H1 (cell line): Measurements from ENCODE around the gene EXOSC7. TPM values are rescaled to one million over a fixed set of nuclear protein-coding genes. Genes with fewer than 3 reads are reported as not detected.

ENCODE experiments used
- CTCF ChIA-PET: fragments of 300-600 bp; sonication (Branson Sonifier 250); formaldehyde crosslinking; loops from one replicate; lab custom pipeline; 2021; ENCODE audit not compliant: partially characterized antibody; lab: Charles Lee
- POLR2A ChIA-PET: fragments of 300-600 bp; sonication (Branson Sonifier 250); formaldehyde crosslinking; loops from one replicate; lab custom pipeline; 2021; ENCODE audit warnings: inconsistent platforms; ENCODE audit not compliant: partially characterized antibody; lab: Charles Lee
- DNase-seq, 2 experiments: peaks; one replicate each; pipeline versions ENCODE4 v3.0.0 to v3.0.0-alpha.2; 2010 to 2022; ENCODE audit warnings: low spot score in 2 of 2, low read depth in 1 of 2, mixed read lengths in 1 of 2
- FAIRE-seq: peaks from 2 replicates; lab custom pipeline; 2011; peaks lifted over from hg19 to GRCh38; lab: Jason Lieb, UNC
- H2AFZ ChIP-seq: 2 replicates; pipeline ENCODE4 v1.8.1; 2012; ENCODE audit warnings: low read length, inconsistent platforms
- H2AK5ac ChIP-seq: 2 replicates; pipeline ENCODE4 v1.6.1; 2013; ENCODE audit warnings: low read depth, low read length
- H2BK120ac ChIP-seq: replicated peaks from 2 replicates; pipeline ENCODE3; 2013; ENCODE audit warnings: low read depth, low read length, inconsistent platforms
- H2BK12ac ChIP-seq: 2 replicates; pipeline ENCODE4 v1.6.1; 2013; ENCODE audit warnings: low read depth, low read length
- H2BK15ac ChIP-seq: 2 replicates; pipeline ENCODE4 v1.6.1; 2013; ENCODE audit warnings: low read length
- H2BK20ac ChIP-seq: 2 replicates; pipeline ENCODE4 v1.6.1; 2013; ENCODE audit warnings: low read length
- H2BK5ac ChIP-seq: 2 replicates; pipeline ENCODE4 v1.6.1; 2013; ENCODE audit warnings: low read depth, low read length
- H3K14ac ChIP-seq: 2 replicates; pipeline ENCODE4 v1.6.1; 2013; ENCODE audit warnings: inconsistent platforms; ENCODE audit not compliant: insufficient read length
- H3K18ac ChIP-seq: 2 replicates; pipeline ENCODE4 v1.6.1; 2013; ENCODE audit warnings: low read length; ENCODE audit errors: extremely low read depth
- H3K23ac ChIP-seq: 2 replicates; pipeline ENCODE4 v1.6.1; 2013; ENCODE audit warnings: inconsistent platforms; ENCODE audit not compliant: insufficient read length
- H3K23me2 ChIP-seq: 2 replicates; pipeline ENCODE4 v1.6.1; 2013; ENCODE audit warnings: low read depth, low read length
- H3K27ac ChIP-seq: 2 replicates; pipeline ENCODE4 v1.6.1; 2011; ENCODE audit warnings: low read depth, low read length, inconsistent platforms
- H3K27me3 ChIP-seq, 4 experiments: replicated peaks in 1 of 4; 1 replicate in 1 of 4; 2 replicates in 3 of 4; pipeline versions ENCODE4 v1.6.1 to v1.8.1; 2011 to 2013; ENCODE audit warnings: low read length in 3 of 4, mild to moderate bottlenecking in 3 of 4, inconsistent platforms in 2 of 4, mixed read lengths in 2 of 4, moderate library complexity in 1 of 4; ENCODE audit not compliant: control insufficient read depth in 3 of 4, insufficient read depth in 3 of 4; ENCODE audit errors: extremely low read depth in 1 of 4
- H3K36me3 ChIP-seq, 4 experiments: 2 replicates each; pipeline versions ENCODE4 v1.6.1 to v1.8.1; 2011 to 2013; ENCODE audit warnings: mild to moderate bottlenecking in 4 of 4, low read length in 3 of 4, moderate library complexity in 2 of 4, control low read depth in 1 of 4, inconsistent platforms in 1 of 4; ENCODE audit not compliant: insufficient read depth in 4 of 4, control insufficient read depth in 2 of 4
- H3K4ac ChIP-seq: replicated peaks from 2 replicates; pipeline ENCODE3; 2013; ENCODE audit warnings: low read length, low read depth, mixed read lengths, inconsistent platforms; ENCODE audit not compliant: insufficient read length
- H3K4me1 ChIP-seq, 4 experiments: replicated peaks in 1 of 4; 1 replicate in 1 of 4; 2 replicates in 3 of 4; pipeline versions ENCODE4 v1.6.1 to v1.8.1; 2011 to 2013; ENCODE audit warnings: low read length in 3 of 4, inconsistent platforms in 2 of 4, mixed read lengths in 1 of 4; ENCODE audit not compliant: insufficient read depth in 4 of 4, control insufficient read depth in 3 of 4
- H3K4me2 ChIP-seq, 2 experiments: 2 replicates each; pipeline versions ENCODE4 v1.6.1 to v1.8.1; 2011 to 2013; ENCODE audit warnings: low read depth in 2 of 2, low read length in 2 of 2, control low read depth in 1 of 2, inconsistent platforms in 1 of 2, mild to moderate bottlenecking in 1 of 2; ENCODE audit not compliant: insufficient read depth in 1 of 2
- H3K4me3 ChIP-seq, 4 experiments: fragments of 200-600, 300-600 bp in 1 of 4; sonication (generic), shearing (Covaris generic), sonication (Bioruptor Twin) in 1 of 4; 2 replicates each; pipeline versions ENCODE4 v1.5.1 to v1.8.1; 2011 to 2016; ENCODE audit warnings: low read length in 4 of 4, low read depth in 3 of 4, control low read depth in 2 of 4, inconsistent platforms in 2 of 4, mild to moderate bottlenecking in 2 of 4, mixed read lengths in 1 of 4, moderate library complexity in 1 of 4; ENCODE audit not compliant: insufficient read depth in 2 of 4; ENCODE audit errors: extremely low read depth in 1 of 4
- H3K56ac ChIP-seq: replicated peaks from 2 replicates; pipeline ENCODE3; 2013; ENCODE audit warnings: low read depth, mild to moderate bottlenecking, mixed read lengths, low read length, inconsistent platforms; ENCODE audit not compliant: insufficient read length
- H3K79me1 ChIP-seq: 2 replicates; pipeline ENCODE4 v1.6.1; 2013; ENCODE audit warnings: low read depth, low read length, control low read depth
- H3K79me2 ChIP-seq, 2 experiments: 2 replicates each; pipeline versions ENCODE4 v1.6.1 to v1.8.1; 2012 to 2013; ENCODE audit warnings: low read length in 2 of 2, mild to moderate bottlenecking in 2 of 2, inconsistent platforms in 1 of 2; ENCODE audit not compliant: insufficient read depth in 2 of 2, control insufficient read depth in 1 of 2
- H3K9ac ChIP-seq, 4 experiments: replicated peaks in 1 of 4; 1 replicate in 1 of 4; 2 replicates in 3 of 4; pipeline versions ENCODE4 v1.6.1 to v1.8.1; 2011 to 2013; ENCODE audit warnings: low read depth in 3 of 4, low read length in 3 of 4, control low read depth in 2 of 4, mild to moderate bottlenecking in 2 of 4, moderate library complexity in 2 of 4, inconsistent platforms in 1 of 4; ENCODE audit errors: extremely low read depth in 1 of 4
- H3K9me3 ChIP-seq, 2 experiments: 2 replicates each; pipeline versions ENCODE4 v1.6.1 to v1.8.1; 2012 to 2013; ENCODE audit warnings: mild to moderate bottlenecking in 2 of 2, moderate library complexity in 2 of 2, control low read depth in 1 of 2, inconsistent platforms in 1 of 2, low read depth in 1 of 2, low read length in 1 of 2, mixed read lengths in 1 of 2; ENCODE audit not compliant: insufficient read depth in 2 of 2
- H4K20me1 ChIP-seq, 2 experiments: replicated peaks in 1 of 2; 2 replicates each; pipeline versions ENCODE3 to v1.8.1; 2011 to 2013; ENCODE audit warnings: inconsistent platforms in 2 of 2, low read length in 2 of 2, mild to moderate bottlenecking in 1 of 2; ENCODE audit not compliant: insufficient read depth in 2 of 2, control insufficient read depth in 1 of 2
- H4K5ac ChIP-seq: 2 replicates; pipeline ENCODE4 v1.6.1; 2013; ENCODE audit warnings: low read length, low read depth, mixed read lengths, inconsistent platforms; ENCODE audit not compliant: insufficient read length
- H4K8ac ChIP-seq: 2 replicates; pipeline ENCODE4 v1.8.0; 2013; ENCODE audit warnings: mild to moderate bottlenecking, moderate library complexity, low read length, inconsistent platforms; ENCODE audit not compliant: insufficient read depth; ENCODE audit errors: extremely low read depth
- H4K91ac ChIP-seq: replicated peaks from 2 replicates; pipeline ENCODE3; 2013; ENCODE audit warnings: low read length, mixed read lengths, inconsistent platforms; ENCODE audit not compliant: insufficient read length
- BCL11A ChIP-seq, 2 experiments: IDR thresholded peaks; one replicate each; pipeline ENCODE4 v1.6.1; 2011; ENCODE audit warnings: low read depth in 2 of 2, low read length in 2 of 2, mild to moderate bottlenecking in 2 of 2
- MAX ChIP-seq: IDR thresholded peaks from 2 replicates; pipeline ENCODE4 v1.6.1; 2012; ENCODE audit warnings: inconsistent platforms
- WGBS, 2 experiments: shearing (Covaris generic) in 1 of 2; methylation state at CpG; one replicate each; pipeline versions ENCODE4 v1.1.6 to v1.1.7; 2013 to 2015; ENCODE audit warnings: low lambda C conversion rate in 2 of 2, mixed read lengths in 2 of 2, inconsistent platforms in 1 of 2, low coverage in 1 of 2, missing lambda C conversion rate in 1 of 2; ENCODE audit not compliant: insufficient replicate concordance in 2 of 2, insufficient coverage in 1 of 2, insufficient read length in 1 of 2; ENCODE audit errors: extremely low coverage in 1 of 2, missing lambda C conversion rate in 1 of 2; 5-methylcytosine and 5-hydroxymethylcytosine counted together
- polyA plus RNA-seq, 7 experiments: library from polyadenylated mRNA; depleted of rRNA in 3 of 7; stranded (reverse) in 5 of 7; unstranded in 2 of 7; fragments of >200 nt in 5 of 7; fragments of 200-250 nt in 2 of 7; gene quantifications; 1 replicate in 5 of 7; 2 replicates in 1 of 7; 4 replicates in 1 of 7; pipeline versions ENCODE4 v1.2.1 to v1.2.3, GENCODE V29; 2011 to 2013; ENCODE audit warnings: missing spikeins in 2 of 7, mixed read lengths in 2 of 7
- total RNA-seq: library from RNA; stranded (reverse); fragmentation: NEBNext Ultra II Directional; extraction: Animal tissue kit (Norgen Biotek cat#: 25700); gene quantifications from 2 replicates; pipeline ENCODE4 v1.2.1, GENCODE V29; 2021

Gene EXOSC7
- total and polyA plus RNA-seq, 2 of the 8 experiments (the other 6 are each of a cell fraction or from before 2014, with no cell fraction given) = 92.7 to 94.5 TPM

DNA sequence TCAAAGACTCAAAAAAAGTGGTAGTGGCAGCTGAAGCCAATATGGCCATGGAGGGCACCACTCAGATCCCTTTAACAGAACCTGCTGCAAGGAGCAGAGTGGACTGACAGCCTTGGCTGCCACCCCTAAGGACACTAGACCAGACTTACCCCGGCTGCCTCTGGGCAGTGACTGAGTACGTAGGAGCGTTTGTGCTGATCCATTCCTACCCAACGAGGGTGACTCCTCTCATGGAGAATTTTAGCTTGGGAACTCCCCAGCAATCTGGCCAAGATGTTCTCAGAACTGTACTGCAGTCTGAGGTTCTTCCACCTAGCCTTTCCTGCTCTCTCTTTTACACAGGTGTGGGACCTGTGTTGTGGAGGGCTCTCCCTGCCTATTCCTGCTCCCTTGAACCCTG, 72.2 kb downstream of the EXOSC7 start:
- no peaks in the 10 kb centered on the region for H3K9me3 ChIP-seq
- H3K36me3 ChIP-seq = no peaks in the 10 kb centered on the region
- H3K27me3 ChIP-seq = no peaks in the 10 kb centered on the region; a peak in 4 of 7 replicates
- H4K91ac ChIP-seq = no peak overlapping the region
- no peak overlapping the region for H4K5ac ChIP-seq
- no peak overlapping the region for H2AK5ac ChIP-seq
- no peak overlapping the region for H2BK120ac ChIP-seq
- H2AFZ ChIP-seq = no peak overlapping the region
- DNase-seq = no peak
- no peak overlapping the region for H3K4me2 ChIP-seq
- H3K18ac ChIP-seq = no peak overlapping the region
- no peak overlapping the region for H2BK20ac ChIP-seq
- no peak overlapping the region for H3K9ac ChIP-seq
- H3K4me3 ChIP-seq = no peak overlapping the region
- no peak overlapping the region for H4K8ac ChIP-seq
- ChIA-PET CTCF (interaction anchor here (1.0 to 14.6 kb wide), 6 partner anchors 7 to 173 kb away, joined by 3 to 263 read pairs (median 5); no protein-coding TSS in a partner anchor), POLR2A (no interaction called here)
- H3K27ac ChIP-seq = no peak overlapping the region
- H2BK12ac ChIP-seq = no peak overlapping the region
- no peak for FAIRE-seq
- TF ChIP-seq MAX (no peak), BCL11A (IDR thresholded peaks at IDR 0.05; ENCODE audit: low read depth in 2 of 2, low read length in 2 of 2) (no peak)
- H3K23me2 ChIP-seq = no peaks in the 10 kb centered on the region; the same call in 1 of the 2 replicates
- H3K14ac ChIP-seq = no peak overlapping the region
- no peak overlapping the region for H2BK5ac ChIP-seq
- H3K79me2 ChIP-seq = no peaks in the 10 kb centered on the region
- no peak overlapping the region for H3K4ac ChIP-seq
- no peaks in the 10 kb centered on the region for H4K20me1 ChIP-seq
- H2BK15ac ChIP-seq = no peak overlapping the region
- no peak overlapping the region for H3K56ac ChIP-seq
- no peak overlapping the region for H3K23ac ChIP-seq
- 92% methylated on average over 4 of the region's 4 CpGs; no CpG with 5 or more reads in 1 of the 2 experiments for WGBS, 2 experiments
- no peaks in the 10 kb centered on the region for H3K79me1 ChIP-seq
- H3K4me1 ChIP-seq = no peaks in the 10 kb centered on the region
